HCT116 (cell line): ENCODE measurements around the gene PLCB1. TPM values are rescaled to one million over a fixed set of nuclear protein-coding genes. Genes with fewer than 3 reads are reported as not detected.

Experiments
- ATAC-seq: fragments of 200-7000 bp; cut with Tn5 transposase; 2 replicates; pipeline ENCODE4 v1.9.1; 2020; ENCODE audit warnings: mild to moderate bottlenecking, moderate library complexity
- BruUV-seq: library from RNA; stranded (reverse); fragments of 400-500 nt; replicated peaks from 2 replicates; lab custom pipeline; 2021; lab: Mats Ljungman, UMichigan
- CTCF ChIA-PET: fragments of 300-600 bp; sonication (Branson Sonifier 250); formaldehyde crosslinking; loops from one replicate; lab custom pipeline; 2021; ENCODE audit warnings: antibody characterized with exemption; lab: Charles Lee
- POLR2A ChIA-PET: fragments of 300-600, 350-600 bp; sonication (Branson Sonifier 250); formaldehyde crosslinking; loops from one replicate; lab custom pipeline; 2021; ENCODE audit warnings: antibody characterized with exemption; lab: Charles Lee
- RAD21 ChIA-PET, 2 experiments: fragments of 300-600 bp; sonication (Branson Sonifier 250); formaldehyde crosslinking; loops; one replicate each; lab custom pipeline; 2023; ENCODE audit warnings: low total read pairs in 2 of 2; ENCODE audit not compliant: uncharacterized antibody in 2 of 2, unreplicated experiment in 2 of 2, low non-redundant PET in 1 of 2; lab: Charles Lee
- DNase-seq: peaks from one replicate; pipeline ENCODE4 v3.0.0-alpha.2; 2010; ENCODE audit warnings: low read depth, low spot score
- H2AFZ ChIP-seq: fragments of 200-600 bp; shearing (Covaris generic), sonication (generic); 2 replicates; pipeline ENCODE4 v1.6.1; 2017; ENCODE audit warnings: low read depth, mixed run types, mixed read lengths, antibody characterized with exemption, low read length; ENCODE audit not compliant: poor library complexity, severe bottlenecking
- H3K27ac ChIP-seq: 2 replicates; pipeline ENCODE4 v1.5.1; 2012; ENCODE audit warnings: low read depth, low read length
- H3K27me3 ChIP-seq: fragments of 200-600 bp; sonication (generic); 2 replicates; pipeline ENCODE4 v1.6.1; 2016; ENCODE audit warnings: mixed run types, low read length, mixed read lengths; ENCODE audit not compliant: insufficient read depth
- H3K36me3 ChIP-seq, 2 experiments: fragments of 200-500 bp in 1 of 2; fragments of 200-600 bp in 1 of 2; sonication (Bioruptor generic) in 1 of 2; sonication (generic) in 1 of 2; 2 replicates each; pipeline versions ENCODE4 v1.5.1 to v1.6.1; 2014 to 2016; ENCODE audit warnings: low read length in 2 of 2, inconsistent platforms in 1 of 2, mixed read lengths in 1 of 2, mixed run types in 1 of 2; ENCODE audit not compliant: insufficient read depth in 2 of 2, control insufficient read depth in 1 of 2
- H3K4me1 ChIP-seq, 2 experiments: fragments of 200-600 bp in 1 of 2; sonication (generic) in 1 of 2; 2 replicates each; pipeline versions ENCODE4 v1.5.1 to v1.6.1; 2012 to 2017; ENCODE audit warnings: low read length in 2 of 2, inconsistent platforms in 1 of 2, mild to moderate bottlenecking in 1 of 2, mixed read lengths in 1 of 2, mixed run types in 1 of 2, moderate library complexity in 1 of 2; ENCODE audit not compliant: insufficient read depth in 2 of 2, control insufficient read depth in 1 of 2
- H3K4me2 ChIP-seq: fragments of 200-600 bp; sonication (generic); 2 replicates; pipeline ENCODE4 v1.6.1; 2017; ENCODE audit warnings: mixed run types, low read length, mixed read lengths
- H3K4me3 ChIP-seq, 2 experiments: fragments of 200-600 bp in 1 of 2; sonication (generic) in 1 of 2; replicated peaks in 1 of 2; 2 replicates each; pipeline ENCODE4 v1.5.1; 2011 to 2016; ENCODE audit warnings: low read length in 2 of 2, control low read depth in 1 of 2, low read depth in 1 of 2, mild to moderate bottlenecking in 1 of 2, mixed read lengths in 1 of 2, mixed run types in 1 of 2
- H3K79me2 ChIP-seq: fragments of 200-600 bp; sonication (generic); 2 replicates; pipeline ENCODE4 v1.6.1; 2017; ENCODE audit warnings: mild to moderate bottlenecking, mixed run types, low read length, moderate library complexity, mixed read lengths; ENCODE audit not compliant: insufficient read depth
- H3K9ac ChIP-seq: fragments of 200-600 bp; sonication (generic); 2 replicates; pipeline ENCODE4 v1.6.1; 2016; ENCODE audit warnings: low read length, mixed read lengths
- H3K9me2 ChIP-seq: fragments of 200-600 bp; sonication (generic), shearing (Covaris generic); 2 replicates; pipeline ENCODE4 v1.6.1; 2017; ENCODE audit warnings: mixed run types, mild to moderate bottlenecking, moderate library complexity; ENCODE audit not compliant: insufficient read depth
- H3K9me3 ChIP-seq, 2 experiments: fragments of 200-500 bp in 1 of 2; fragments of 200-600 bp in 1 of 2; sonication (Bioruptor generic) in 1 of 2; sonication (generic) in 1 of 2; 2 replicates each; pipeline ENCODE4 v1.6.1; 2014 to 2017; ENCODE audit warnings: low read length in 2 of 2, mixed read lengths in 2 of 2, inconsistent platforms in 1 of 2, low read depth in 1 of 2, mild to moderate bottlenecking in 1 of 2, mixed run types in 1 of 2, moderate library complexity in 1 of 2; ENCODE audit not compliant: control insufficient read depth in 1 of 2, insufficient read depth in 1 of 2
- H4K20me1 ChIP-seq: fragments of 200-600 bp; sonication (generic), shearing (Covaris generic); 2 replicates; pipeline ENCODE4 v1.6.1; 2017; ENCODE audit warnings: mixed run types, mild to moderate bottlenecking, moderate library complexity; ENCODE audit not compliant: insufficient read depth
- EGR1 ChIP-seq: IDR thresholded peaks from 2 replicates; pipeline ENCODE4 v1.6.1; 2012; ENCODE audit warnings: low read depth
- EZH2 ChIP-seq: fragments of 200-600 bp; sonication (generic); IDR thresholded peaks from 2 replicates; pipeline ENCODE4 v1.6.1; 2017; ENCODE audit warnings: antibody characterized with exemption, mixed run types
- FOSL1 ChIP-seq: IDR thresholded peaks from 2 replicates; pipeline ENCODE4 v1.6.1; 2012; ENCODE audit warnings: low read depth
- JUND ChIP-seq: IDR thresholded peaks from 2 replicates; pipeline ENCODE4 v1.6.1; 2012
- POLR2A ChIP-seq: IDR thresholded peaks from 2 replicates; pipeline ENCODE4 v1.7.0; 2011; ENCODE audit warnings: borderline replicate concordance; ENCODE audit not compliant: insufficient read depth, insufficient read length; ENCODE audit errors: extremely low read depth
- REST ChIP-seq: IDR thresholded peaks from 2 replicates; pipeline ENCODE4 v1.6.1; 2012; ENCODE audit warnings: low read depth
- SIN3A ChIP-seq: IDR thresholded peaks from 2 replicates; pipeline ENCODE4 v1.6.1; 2012; ENCODE audit warnings: low read depth
- SP1 ChIP-seq: IDR thresholded peaks from 2 replicates; pipeline ENCODE4 v1.6.1; 2012; ENCODE audit warnings: low read depth
- SRF ChIP-seq: IDR thresholded peaks from 2 replicates; pipeline ENCODE4 v1.6.1; 2012; ENCODE audit warnings: low read depth
- ZFX ChIP-seq: fragments of 450-650 bp; IDR thresholded peaks from 2 replicates; pipeline ENCODE4 v1.6.1; 2017
- intact Hi-C: fragments of 100-400 bp; cut with micrococcal nuclease; formaldehyde crosslinking; loops from 2 replicates; pipeline ENCODE4 v1.10.0; 2022
- total RNA-seq: library from RNA; stranded (reverse); gene quantifications from one replicate; pipeline ENCODE4 v1.2.1, GENCODE V29; 2021; ENCODE audit not compliant: unreplicated experiment
- TF ChIP-seq, protein P1 (sequence below): IDR thresholded peaks from 2 replicates; pipeline ENCODE4 v1.6.1; 2011; ENCODE audit warnings: mild to moderate bottlenecking, low read length, moderate library complexity; ENCODE audit not compliant: insufficient replicate concordance; ENCODE audit errors: extremely low read depth
- TF ChIP-seq, protein P2 (sequence below), 3 experiments: fragments of 200-600 bp in 1 of 3; sonication (generic) in 1 of 3; IDR thresholded peaks in 2 of 3; conservative IDR thresholded peaks in 1 of 3; 2 replicates each; pipeline ENCODE4 v1.5.1; 2012 to 2017; ENCODE audit warnings: low read depth in 2 of 3, low read length in 2 of 3, antibody characterized with exemption in 1 of 3, borderline replicate concordance in 1 of 3, control low read depth in 1 of 3, mild to moderate bottlenecking in 1 of 3, mixed read lengths in 1 of 3, mixed run types in 1 of 3, moderate library complexity in 1 of 3; ENCODE audit not compliant: insufficient read depth in 1 of 3

Gene PLCB1
- total RNA-seq, 1 experiment from 2014 or later = 15.8 TPM

DNA sequence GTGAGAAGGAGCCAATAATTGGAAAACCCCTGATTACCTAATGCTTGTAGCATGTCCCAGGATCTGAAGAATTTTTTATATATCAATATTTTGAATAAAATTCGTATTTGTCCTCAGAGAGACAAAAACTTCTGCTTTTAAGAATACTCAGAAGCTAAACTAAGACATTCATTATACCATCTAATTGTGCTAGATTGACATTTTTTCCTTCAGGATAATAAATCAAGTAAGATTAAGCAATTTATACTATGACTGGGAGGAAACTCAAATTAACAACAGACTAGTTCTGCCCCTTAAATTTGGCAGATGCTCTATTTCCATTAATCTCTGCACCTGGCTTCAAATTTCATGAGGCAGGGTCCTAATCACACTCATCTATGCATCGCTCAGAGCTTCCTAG is 291.4 kb downstream of the PLCB1 start:
- ATAC-seq (no peak), DNase-seq (no peak)
- ChIA-PET RAD21 (no interaction called here), POLR2A (no interaction called here), CTCF (no interaction called here)
- Histone ChIP-seq H3K9me2 (no peaks in the 10 kb centered on the region), H3K27me3 (no peaks in the 10 kb centered on the region), H3K4me2 (no peak overlapping the region), H3K27ac (no peak overlapping the region), H3K4me1 (no peaks in the 10 kb centered on the region), H3K4me3 (no peak overlapping the region), H3K36me3 (no peaks in the 10 kb centered on the region), H2AFZ (no peak overlapping the region), H4K20me1 (no peaks in the 10 kb centered on the region), H3K9me3 (no peaks in the 10 kb centered on the region), H3K79me2 (no peaks in the 10 kb centered on the region), H3K9ac (no peak overlapping the region)
- TF ChIP-seq FOSL1 = no peak
- TF ChIP-seq JUND = no peak
- TF ChIP-seq EGR1 = no peak
- no peak for TF ChIP-seq POLR2A
- TF ChIP-seq SRF = no peak
- no peak for TF ChIP-seq ZFX
- TF ChIP-seq, protein P1, sequence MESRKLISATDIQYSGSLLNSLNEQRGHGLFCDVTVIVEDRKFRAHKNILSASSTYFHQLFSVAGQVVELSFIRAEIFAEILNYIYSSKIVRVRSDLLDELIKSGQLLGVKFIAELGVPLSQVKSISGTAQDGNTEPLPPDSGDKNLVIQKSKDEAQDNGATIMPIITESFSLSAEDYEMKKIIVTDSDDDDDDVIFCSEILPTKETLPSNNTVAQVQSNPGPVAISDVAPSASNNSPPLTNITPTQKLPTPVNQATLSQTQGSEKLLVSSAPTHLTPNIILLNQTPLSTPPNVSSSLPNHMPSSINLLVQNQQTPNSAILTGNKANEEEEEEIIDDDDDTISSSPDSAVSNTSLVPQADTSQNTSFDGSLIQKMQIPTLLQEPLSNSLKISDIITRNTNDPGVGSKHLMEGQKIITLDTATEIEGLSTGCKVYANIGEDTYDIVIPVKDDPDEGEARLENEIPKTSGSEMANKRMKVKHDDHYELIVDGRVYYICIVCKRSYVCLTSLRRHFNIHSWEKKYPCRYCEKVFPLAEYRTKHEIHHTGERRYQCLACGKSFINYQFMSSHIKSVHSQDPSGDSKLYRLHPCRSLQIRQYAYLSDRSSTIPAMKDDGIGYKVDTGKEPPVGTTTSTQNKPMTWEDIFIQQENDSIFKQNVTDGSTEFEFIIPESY = no peak
- TF ChIP-seq SIN3A = no peak
- intact Hi-C loops = no loop called here
- BruUV-seq = no TSS peak

GRCh38 chr20:8424010-8424409 is 291.9 kb downstream of the PLCB1 start:
- RAD21 ChIA-PET = no interaction called here
- ATAC-seq = no peak; the same call in 1 of the 2 replicates
- Histone ChIP-seq H3K4me3 (no peak overlapping the region), H4K20me1 (no peaks in the 10 kb centered on the region), H3K27ac (no peak overlapping the region), H3K27me3 (no peaks in the 10 kb centered on the region), H3K9me3 (no peaks in the 10 kb centered on the region), H3K4me2 (no peak overlapping the region), H3K79me2 (no peaks in the 10 kb centered on the region), H3K9ac (no peak overlapping the region), H2AFZ (no peak overlapping the region), H3K36me3 (no peaks in the 10 kb centered on the region), H3K4me1 (no peaks in the 10 kb centered on the region), H3K9me2 (no peaks in the 10 kb centered on the region)
- POLR2A ChIA-PET = no interaction called here
- no peak for DNase-seq
- CTCF ChIA-PET = no interaction called here
- BruUV-seq = no TSS peak
- intact Hi-C loops = no loop called here
- TF ChIP-seq, protein P2, sequence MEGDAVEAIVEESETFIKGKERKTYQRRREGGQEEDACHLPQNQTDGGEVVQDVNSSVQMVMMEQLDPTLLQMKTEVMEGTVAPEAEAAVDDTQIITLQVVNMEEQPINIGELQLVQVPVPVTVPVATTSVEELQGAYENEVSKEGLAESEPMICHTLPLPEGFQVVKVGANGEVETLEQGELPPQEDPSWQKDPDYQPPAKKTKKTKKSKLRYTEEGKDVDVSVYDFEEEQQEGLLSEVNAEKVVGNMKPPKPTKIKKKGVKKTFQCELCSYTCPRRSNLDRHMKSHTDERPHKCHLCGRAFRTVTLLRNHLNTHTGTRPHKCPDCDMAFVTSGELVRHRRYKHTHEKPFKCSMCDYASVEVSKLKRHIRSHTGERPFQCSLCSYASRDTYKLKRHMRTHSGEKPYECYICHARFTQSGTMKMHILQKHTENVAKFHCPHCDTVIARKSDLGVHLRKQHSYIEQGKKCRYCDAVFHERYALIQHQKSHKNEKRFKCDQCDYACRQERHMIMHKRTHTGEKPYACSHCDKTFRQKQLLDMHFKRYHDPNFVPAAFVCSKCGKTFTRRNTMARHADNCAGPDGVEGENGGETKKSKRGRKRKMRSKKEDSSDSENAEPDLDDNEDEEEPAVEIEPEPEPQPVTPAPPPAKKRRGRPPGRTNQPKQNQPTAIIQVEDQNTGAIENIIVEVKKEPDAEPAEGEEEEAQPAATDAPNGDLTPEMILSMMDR (IDR thresholded peaks at IDR 0.05 in 2 of 3, conservative IDR thresholded peaks at IDR 0.05 in 1 of 3; ENCODE audit: borderline replicate concordance in 1 of 3, insufficient read depth in 1 of 3, low read depth in 2 of 3, low read length in 2 of 3) = no peak
- TF ChIP-seq, protein P1 = no peak
- TF ChIP-seq REST = no peak
- TF ChIP-seq SP1 = no peak
- TF ChIP-seq EZH2 = no peak
- TF ChIP-seq SIN3A = no peak
